Skeletal muscle satellite cell (primary cell): ENCODE results near the gene UGDH.
"Not testable (repeated sequence)": the region's sequence is repeated elsewhere in the genome, so short reads cannot be mapped to it uniquely, and the experiment has no call there.

ENCODE experiments used
- H3K27me3 ChIP-seq: 2 replicates; pipeline ENCODE4 v1.7.0; 2013; ENCODE audit warnings: low read length; ENCODE audit not compliant: control insufficient read depth, insufficient read depth
- H3K36me3 ChIP-seq: 2 replicates; pipeline ENCODE4 v1.7.0; 2013; ENCODE audit warnings: mild to moderate bottlenecking, control low read depth, low read length; ENCODE audit not compliant: insufficient read depth
- H3K4me1 ChIP-seq: 2 replicates; pipeline ENCODE4 v1.7.0; 2013; ENCODE audit warnings: low read length; ENCODE audit not compliant: control insufficient read depth, insufficient read depth
- H3K4me2 ChIP-seq: 2 replicates; pipeline ENCODE4 v1.7.0; 2013; ENCODE audit warnings: mild to moderate bottlenecking, low read length
- H3K4me3 ChIP-seq: 2 replicates; pipeline ENCODE4 v1.7.0; 2013; ENCODE audit warnings: low read length
- H3K9ac ChIP-seq: 2 replicates; pipeline ENCODE4 v1.7.0; 2013; ENCODE audit warnings: mild to moderate bottlenecking, low read depth, low read length, moderate library complexity
- H3K9me3 ChIP-seq: replicated peaks from 2 replicates; pipeline ENCODE4 v1.7.0; 2013; ENCODE audit warnings: mild to moderate bottlenecking, control low read depth, low read length

The UGDH gene

GRCh38 chr4:39528061-39528465 is 824 bp upstream of the UGDH start:
- peak overlapping the region; percentile 94 for H3K9ac ChIP-seq
- H3K27me3 ChIP-seq = no peaks in the 10 kb centered on the region
- peak overlapping the region; percentile 85 for H3K4me2 ChIP-seq
- peaks cover 14% of the 10 kb centered on the region for H3K36me3 ChIP-seq
- H3K4me3 ChIP-seq = peak overlapping the region; percentile 90
- H3K9me3 ChIP-seq = no peaks in the 10 kb centered on the region
- peaks cover 24% of the 10 kb centered on the region for H3K4me1 ChIP-seq

GRCh38 chr4:39526765-39527295 is 409 bp downstream of the UGDH start:
- Histone ChIP-seq H3K27me3 (no peaks in the 10 kb centered on the region), H3K4me3 (peak overlapping the region; percentile 90), H3K9ac (peak overlapping the region; percentile 94), H3K4me1 (peaks cover 36% of the 10 kb centered on the region), H3K9me3 (no peaks in the 10 kb centered on the region), H3K36me3 (peaks cover 10% of the 10 kb centered on the region), H3K4me2 (peak overlapping the region; percentile 82)

GRCh38 chr4:39525822-39526690 is 1.2 kb downstream of the UGDH start:
- peak overlapping the region; percentile 90 for H3K4me3 ChIP-seq
- H3K27me3 ChIP-seq = no peaks in the 10 kb centered on the region
- H3K4me2 ChIP-seq = peak overlapping the region; percentile 82
- peaks cover 11% of the 10 kb centered on the region for H3K36me3 ChIP-seq
- no peaks in the 10 kb centered on the region for H3K9me3 ChIP-seq
- peak overlapping the region; percentile 94 for H3K9ac ChIP-seq
- H3K4me1 ChIP-seq = peaks cover 44% of the 10 kb centered on the region

- H3K4me3 ChIP-seq = peak overlapping the region; percentile 47
- H3K4me2 ChIP-seq = peak overlapping the region; percentile 53
- no peak overlapping the region for H3K9ac ChIP-seq
- H3K27me3 ChIP-seq = no peaks in the 10 kb centered on the region
- H3K4me1 ChIP-seq = peaks cover 47% of the 10 kb centered on the region
- H3K9me3 ChIP-seq = no peaks in the 10 kb centered on the region
- peaks cover 23% of the 10 kb centered on the region for H3K36me3 ChIP-seq
Measured at GRCh38 chr4:39524161-39524957, 2.9 kb downstream of the UGDH start.

- peaks cover 39% of the 10 kb centered on the region for H3K36me3 ChIP-seq
- no peaks in the 10 kb centered on the region for H3K27me3 ChIP-seq
- peak overlapping the region; percentile 66 for H3K9ac ChIP-seq
- no peaks in the 10 kb centered on the region for H3K9me3 ChIP-seq
- peak overlapping the region; percentile 75 for H3K4me2 ChIP-seq
- H3K4me1 ChIP-seq = peaks cover 40% of the 10 kb centered on the region
- peak overlapping the region; percentile 44 for H3K4me3 ChIP-seq
Measured at GRCh38 chr4:39522068-39522467, 5.2 kb downstream of the UGDH start.

GRCh38 chr4:39521253-39521919 is 5.9 kb downstream of the UGDH start:
- Histone ChIP-seq H3K4me2 (peak overlapping the region; percentile 75), H3K9me3 (no peaks in the 10 kb centered on the region), H3K36me3 (peaks cover 43% of the 10 kb centered on the region), H3K4me1 (peaks cover 40% of the 10 kb centered on the region), H3K9ac (peak overlapping the region; percentile 66), H3K27me3 (no peaks in the 10 kb centered on the region), H3K4me3 (peak overlapping the region; percentile 44)

GRCh38 chr4:39518484-39518883 is 8.8 kb downstream of the UGDH start:
- Histone ChIP-seq H3K4me2 (no peak overlapping the region), H3K4me3 (no peak overlapping the region), H3K9me3 (no peaks in the 10 kb centered on the region), H3K9ac (no peak overlapping the region), H3K27me3 (no peaks in the 10 kb centered on the region), H3K4me1 (peaks cover 36% of the 10 kb centered on the region), H3K36me3 (peaks cover 47% of the 10 kb centered on the region)

- no peak overlapping the region for H3K4me3 ChIP-seq
- H3K9ac ChIP-seq = no peak overlapping the region
- H3K4me1 ChIP-seq = peaks cover 19% of the 10 kb centered on the region
- H3K9me3 ChIP-seq = no peaks in the 10 kb centered on the region
- no peak overlapping the region for H3K4me2 ChIP-seq
- H3K36me3 ChIP-seq = peaks cover 65% of the 10 kb centered on the region
- no peaks in the 10 kb centered on the region for H3K27me3 ChIP-seq
Measured at GRCh38 chr4:39516407-39516966, 10.8 kb downstream of the UGDH start.

- not testable (repeated sequence) for H3K9me3 ChIP-seq, H3K27me3 ChIP-seq, H3K4me3 ChIP-seq, H3K4me2 ChIP-seq
- Histone ChIP-seq H3K4me1 (peaks cover 12% of the 10 kb centered on the region), H3K9ac (peak overlapping the region; percentile 49), H3K36me3 (peaks cover 69% of the 10 kb centered on the region)
Measured at GRCh38 chr4:39515669-39516401, 11.4 kb downstream of the UGDH start.

GRCh38 chr4:39514888-39515401 is 12.3 kb downstream of the UGDH start:
- no peak overlapping the region for H3K4me3 ChIP-seq
- H3K27me3 ChIP-seq = no peaks in the 10 kb centered on the region
- H3K9ac ChIP-seq = peak overlapping the region; percentile 49
- no peak overlapping the region for H3K4me2 ChIP-seq
- peaks cover 12% of the 10 kb centered on the region for H3K4me1 ChIP-seq
- H3K36me3 ChIP-seq = peaks cover 73% of the 10 kb centered on the region
- H3K9me3 ChIP-seq = no peaks in the 10 kb centered on the region
